ENCODE results near the gene TSPEAR. TPM values are rescaled to one million over a fixed set of nuclear protein-coding genes. Genes with fewer than 3 reads are reported as not detected.
"Not testable (repeated sequence)": the region's sequence is repeated elsewhere in the genome, so short reads cannot be mapped to it uniquely, and the experiment has no call there.

TSPEAR gene
- polyA plus RNA-seq, 2 donors: 0.01 to 0.04 TPM

DNA sequence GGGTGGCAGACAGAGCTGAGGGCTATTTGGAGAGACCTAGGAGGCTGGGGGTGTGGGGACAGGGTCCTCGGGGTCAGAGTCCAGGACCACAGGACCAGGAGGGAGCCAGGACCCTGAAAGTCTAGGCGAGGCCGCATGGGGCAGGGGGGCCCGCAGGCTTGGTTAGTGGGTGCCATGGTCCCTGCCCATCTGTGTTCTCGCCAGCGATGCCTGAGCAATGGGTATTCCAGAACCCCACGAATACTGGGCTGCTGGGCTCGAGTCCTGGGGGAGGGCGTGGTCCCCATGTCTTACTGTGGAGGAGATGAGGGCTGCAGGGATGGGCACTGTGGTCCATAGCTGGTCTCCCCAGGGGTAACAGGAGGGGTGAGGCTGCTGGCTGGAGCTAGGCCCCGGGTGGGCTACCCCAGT is 121.1 kb downstream of the TSPEAR start:
- 74 to 79% methylated on average over 10 of the region's 10 CpGs for WGBS, 2 donors
- Histone ChIP-seq H3K4me1 (ENCODE audit: control insufficient read depth in 2 of 2, insufficient read depth in 2 of 2, low read length in 1 of 2) (peaks cover 0 to 9% of the 10 kb centered on the region in 2 donors), H3K27ac (ENCODE audit: low read depth in 2 of 2, low read length in 1 of 2) (no peak overlapping the region), H3K27me3 (ENCODE audit: control insufficient read depth in 1 of 2, insufficient read depth in 2 of 2, low read length in 2 of 2) (peaks cover 0 to 2% of the 10 kb centered on the region in 2 donors), H3K4me3 (ENCODE audit: low read depth in 1 of 2, low read length in 2 of 2) (no peak overlapping the region), H3K9me3 (ENCODE audit: control insufficient read depth in 2 of 2, insufficient read depth in 1 of 2, low read depth in 1 of 2, low read length in 1 of 2) (peaks cover 0 to 4% of the 10 kb centered on the region in 2 donors), H3K36me3 (ENCODE audit: control insufficient read depth in 2 of 2, insufficient read depth in 2 of 2, low read length in 1 of 2) (no peaks in the 10 kb centered on the region)

DNA sequence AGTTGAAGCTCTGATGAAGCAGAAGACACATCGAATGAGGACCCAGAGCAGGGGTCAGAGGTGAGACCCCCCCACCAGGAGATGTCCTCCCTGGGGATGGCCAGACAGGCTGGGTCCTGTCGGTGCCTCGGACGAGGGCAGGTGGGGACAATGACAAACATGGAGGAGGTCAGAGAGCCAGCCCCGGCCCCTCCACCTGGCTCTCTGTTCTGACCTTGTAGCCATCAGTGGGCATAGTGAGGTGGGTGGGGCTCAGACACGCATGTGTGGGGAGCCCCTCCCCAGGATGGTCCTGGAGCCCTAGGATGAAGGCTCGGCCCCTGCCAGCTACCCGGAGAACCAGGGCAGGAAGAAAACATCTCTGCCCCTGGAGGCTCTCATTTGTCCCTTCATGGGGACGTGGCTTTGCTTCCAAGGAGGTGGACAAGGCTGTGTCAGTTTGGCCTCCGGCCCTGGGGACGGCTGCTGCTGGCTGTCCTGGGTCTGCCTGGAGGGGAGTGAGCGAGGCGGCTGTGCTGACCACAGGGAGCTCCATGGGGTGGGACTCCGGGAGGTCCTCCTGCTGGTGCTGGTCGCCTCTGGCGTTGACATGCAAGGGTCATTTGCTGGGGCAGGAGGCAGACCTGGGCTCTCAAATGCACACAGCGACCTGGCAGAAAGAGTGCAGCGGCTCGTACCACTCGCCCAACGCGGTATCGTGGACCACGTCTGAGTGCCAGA is 121.6 kb downstream of the TSPEAR start:
- H3K27ac ChIP-seq (ENCODE audit: low read depth in 2 of 2, low read length in 1 of 2): no peak overlapping the region
- H3K36me3 ChIP-seq (ENCODE audit: control insufficient read depth in 2 of 2, insufficient read depth in 2 of 2, low read length in 1 of 2): no peaks in the 10 kb centered on the region
- no peak overlapping the region for H3K4me3 ChIP-seq (ENCODE audit: low read depth in 1 of 2, low read length in 2 of 2)
- H3K27me3 ChIP-seq (ENCODE audit: control insufficient read depth in 1 of 2, insufficient read depth in 2 of 2, low read length in 2 of 2): peaks cover 0 to 6% of the 10 kb centered on the region in 2 donors
- 77 to 80% methylated on average over 24 of the region's 24 CpGs for WGBS, 2 donors
- peaks cover 0 to 9% of the 10 kb centered on the region in 2 donors for H3K4me1 ChIP-seq (ENCODE audit: control insufficient read depth in 2 of 2, insufficient read depth in 2 of 2, low read length in 1 of 2)
- peaks cover 0 to 5% of the 10 kb centered on the region in 2 donors for H3K9me3 ChIP-seq (ENCODE audit: control insufficient read depth in 2 of 2, insufficient read depth in 1 of 2, low read depth in 1 of 2, low read length in 1 of 2)

DNA sequence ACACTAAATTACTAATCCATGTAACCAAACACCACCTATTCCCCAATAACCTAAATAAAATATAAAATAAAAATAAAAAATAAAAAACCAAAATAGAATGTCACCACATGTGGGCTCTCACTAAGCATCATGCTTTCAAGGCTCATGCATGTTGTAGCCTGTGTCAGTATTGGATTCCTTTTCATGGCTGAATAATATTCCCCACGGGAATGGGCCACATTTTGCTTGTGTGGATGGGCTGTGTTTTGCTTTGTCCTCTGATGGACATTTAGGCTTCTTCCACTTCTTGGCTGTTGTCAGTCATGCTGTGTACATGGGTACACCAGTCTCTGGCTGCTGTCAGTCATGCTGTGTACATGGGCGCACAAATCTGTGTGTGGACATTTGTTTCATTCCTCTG is 122.3 kb downstream of the TSPEAR start:
- Histone ChIP-seq H3K36me3 (ENCODE audit: control insufficient read depth in 2 of 2, insufficient read depth in 2 of 2, low read length in 1 of 2) (no peaks in the 10 kb centered on the region), H3K4me3 (ENCODE audit: low read depth in 1 of 2, low read length in 2 of 2) (no peak overlapping the region), H3K27me3 (ENCODE audit: control insufficient read depth in 1 of 2, insufficient read depth in 2 of 2, low read length in 2 of 2) (peaks cover 0 to 6% of the 10 kb centered on the region in 2 donors), H3K27ac (ENCODE audit: low read depth in 2 of 2, low read length in 1 of 2) (no peak overlapping the region), H3K4me1 (ENCODE audit: control insufficient read depth in 2 of 2, insufficient read depth in 2 of 2, low read length in 1 of 2) (peaks cover 0 to 9% of the 10 kb centered on the region in 2 donors), H3K9me3 (ENCODE audit: control insufficient read depth in 2 of 2, insufficient read depth in 1 of 2, low read depth in 1 of 2, low read length in 1 of 2) (peaks cover 0 to 5% of the 10 kb centered on the region in 2 donors)
- 92 to 95% methylated on average over 2 of the region's 2 CpGs for WGBS, 2 donors

DNA sequence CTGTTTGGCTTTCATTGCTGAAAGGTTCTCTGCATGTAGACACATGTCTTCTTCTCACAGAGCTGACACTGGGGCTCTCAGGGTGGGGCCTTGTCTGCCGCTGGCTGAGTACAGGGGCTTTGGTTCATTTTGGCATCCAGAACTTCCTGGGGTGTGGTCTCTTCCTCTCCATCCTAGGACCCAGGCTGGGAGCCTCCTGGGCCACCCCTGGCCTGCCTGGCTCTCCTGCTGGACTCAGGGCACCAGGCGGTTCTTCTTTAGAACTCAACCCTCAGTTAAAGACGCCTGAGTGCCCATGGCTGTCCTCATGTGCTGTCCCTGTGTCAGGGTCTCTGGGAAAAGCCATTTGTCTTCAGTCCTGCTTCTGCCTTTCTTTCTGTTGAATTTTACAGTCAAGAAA is 125.5 kb downstream of the TSPEAR start:
- WGBS, 2 donors: 70 to 76% methylated on average over 3 of the region's 3 CpGs
- Histone ChIP-seq H3K4me1 (ENCODE audit: control insufficient read depth in 2 of 2, insufficient read depth in 2 of 2, low read length in 1 of 2) (no peaks in the 10 kb centered on the region), H3K4me3 (ENCODE audit: low read depth in 1 of 2, low read length in 2 of 2) (no peak overlapping the region), H3K36me3 (ENCODE audit: control insufficient read depth in 2 of 2, insufficient read depth in 2 of 2, low read length in 1 of 2) (no peaks in the 10 kb centered on the region), H3K27me3 (ENCODE audit: control insufficient read depth in 1 of 2, insufficient read depth in 2 of 2, low read length in 2 of 2) (peaks cover 0 to 6% of the 10 kb centered on the region in 2 donors), H3K27ac (ENCODE audit: low read depth in 2 of 2, low read length in 1 of 2) (no peak overlapping the region), H3K9me3 (ENCODE audit: control insufficient read depth in 2 of 2, insufficient read depth in 1 of 2, low read depth in 1 of 2, low read length in 1 of 2) (peaks cover 0 to 12% of the 10 kb centered on the region in 2 donors)

DNA sequence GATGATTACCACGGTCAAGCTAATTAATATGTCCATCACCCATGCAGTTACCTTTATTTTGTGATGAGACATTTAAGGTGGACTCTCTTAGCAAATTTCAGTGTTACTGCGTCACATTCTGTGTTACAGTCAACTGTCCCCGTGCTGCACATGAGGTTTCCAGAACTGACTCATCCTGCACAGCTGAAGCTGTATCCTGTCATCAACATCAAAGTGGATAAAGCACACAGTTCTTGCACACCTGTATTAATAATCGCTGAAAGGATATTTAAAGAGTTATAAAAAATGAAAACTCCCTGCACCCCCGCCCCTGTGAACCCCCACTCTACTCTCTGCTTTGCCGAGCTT is 127.6 kb downstream of the TSPEAR start:
- Histone ChIP-seq H3K27me3 (ENCODE audit: control insufficient read depth in 1 of 2, insufficient read depth in 2 of 2, low read length in 2 of 2) (peaks cover 0 to 6% of the 10 kb centered on the region in 2 donors), H3K4me3 (ENCODE audit: low read depth in 1 of 2, low read length in 2 of 2) (no peak overlapping the region), H3K27ac (ENCODE audit: low read depth in 2 of 2, low read length in 1 of 2) (no peak overlapping the region), H3K36me3 (ENCODE audit: control insufficient read depth in 2 of 2, insufficient read depth in 2 of 2, low read length in 1 of 2) (no peaks in the 10 kb centered on the region), H3K4me1 (ENCODE audit: control insufficient read depth in 2 of 2, insufficient read depth in 2 of 2, low read length in 1 of 2) (no peaks in the 10 kb centered on the region), H3K9me3 (ENCODE audit: control insufficient read depth in 2 of 2, insufficient read depth in 1 of 2, low read depth in 1 of 2, low read length in 1 of 2) (peaks cover 6 to 20% of the 10 kb centered on the region in 2 donors)
- WGBS, 2 donors: 53 to 55% methylated on average over 6 of the region's 6 CpGs

DNA sequence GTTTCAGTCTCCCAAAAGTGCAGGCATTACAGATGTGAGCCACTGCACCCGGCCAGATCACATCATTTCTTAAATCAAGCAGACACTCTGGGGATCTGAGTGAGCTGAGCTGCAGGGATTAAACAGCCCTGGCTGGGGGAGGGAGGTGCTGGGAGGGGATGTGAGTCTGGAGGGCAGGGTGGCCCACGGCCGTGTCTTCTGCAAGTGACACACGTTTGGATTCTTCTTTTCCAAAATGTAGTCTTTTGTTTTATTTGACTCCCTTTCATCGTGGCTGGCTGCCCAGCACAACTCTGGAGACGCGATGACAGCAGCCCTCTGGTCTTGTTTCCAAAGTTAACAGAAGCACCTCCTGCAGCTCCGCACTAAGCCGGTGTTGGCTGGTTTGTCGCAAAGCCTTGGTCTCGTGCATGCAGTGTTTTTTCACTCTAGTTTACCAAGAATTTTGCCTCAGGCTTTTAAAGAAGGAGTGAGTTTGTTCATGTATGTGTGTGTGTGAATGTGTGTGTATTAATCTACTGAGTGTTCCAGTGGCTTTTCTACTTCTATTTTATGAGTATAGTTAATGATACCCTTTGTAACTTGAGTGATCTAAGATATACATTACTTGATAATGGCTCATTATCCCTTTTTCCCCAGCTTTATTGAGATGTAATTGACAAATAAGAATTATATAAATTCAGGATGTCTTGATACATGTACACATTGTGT is 128.1 kb downstream of the TSPEAR start:
- Histone ChIP-seq H3K4me3 (ENCODE audit: low read depth in 1 of 2, low read length in 2 of 2) (no peak overlapping the region), H3K4me1 (ENCODE audit: control insufficient read depth in 2 of 2, insufficient read depth in 2 of 2, low read length in 1 of 2) (no peaks in the 10 kb centered on the region), H3K27me3 (ENCODE audit: control insufficient read depth in 1 of 2, insufficient read depth in 2 of 2, low read length in 2 of 2) (peaks cover 0 to 6% of the 10 kb centered on the region in 2 donors), H3K9me3 (ENCODE audit: control insufficient read depth in 2 of 2, insufficient read depth in 1 of 2, low read depth in 1 of 2, low read length in 1 of 2) (peaks cover 6 to 20% of the 10 kb centered on the region in 2 donors), H3K27ac (ENCODE audit: low read depth in 2 of 2, low read length in 1 of 2) (no peak overlapping the region), H3K36me3 (ENCODE audit: control insufficient read depth in 2 of 2, insufficient read depth in 2 of 2, low read length in 1 of 2) (no peaks in the 10 kb centered on the region)
- 19 to 28% methylated on average over 11 of the region's 11 CpGs for WGBS, 2 donors

DNA sequence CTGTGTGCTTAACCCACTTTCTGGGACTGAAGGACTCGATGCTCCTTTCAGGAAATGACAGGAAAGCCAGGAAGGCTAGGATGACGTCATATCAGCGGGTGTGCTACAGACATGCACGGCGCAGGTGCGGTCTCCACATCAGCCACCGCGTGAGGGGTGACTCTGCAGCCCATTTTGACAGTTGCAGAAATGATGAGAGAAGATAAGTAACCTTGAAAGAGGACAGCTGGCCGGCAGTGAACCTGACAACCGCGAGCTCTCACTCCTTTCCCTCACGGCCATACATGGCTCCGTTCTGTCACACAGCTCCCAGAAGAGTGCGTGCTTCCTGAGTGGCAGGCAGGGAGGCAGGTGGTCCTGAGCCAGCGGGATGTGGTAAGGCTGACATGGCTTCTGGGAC is 129.3 kb downstream of the TSPEAR start:
- whole genome bisulfite sequencing, 2 donors: 75% methylated on average over 15 of the region's 15 CpGs
- no peaks in the 10 kb centered on the region for H3K36me3 ChIP-seq (ENCODE audit: control insufficient read depth in 2 of 2, insufficient read depth in 2 of 2, low read length in 1 of 2)
- H3K4me3 ChIP-seq (ENCODE audit: low read depth in 1 of 2, low read length in 2 of 2): no peak overlapping the region
- peaks cover 9 to 24% of the 10 kb centered on the region in 2 donors for H3K9me3 ChIP-seq (ENCODE audit: control insufficient read depth in 2 of 2, insufficient read depth in 1 of 2, low read depth in 1 of 2, low read length in 1 of 2)
- no peak overlapping the region for H3K27ac ChIP-seq (ENCODE audit: low read depth in 2 of 2, low read length in 1 of 2)
- no peaks in the 10 kb centered on the region for H3K4me1 ChIP-seq (ENCODE audit: control insufficient read depth in 2 of 2, insufficient read depth in 2 of 2, low read length in 1 of 2)
- H3K27me3 ChIP-seq (ENCODE audit: control insufficient read depth in 1 of 2, insufficient read depth in 2 of 2, low read length in 2 of 2): peaks cover 0 to 6% of the 10 kb centered on the region in 2 donors

DNA sequence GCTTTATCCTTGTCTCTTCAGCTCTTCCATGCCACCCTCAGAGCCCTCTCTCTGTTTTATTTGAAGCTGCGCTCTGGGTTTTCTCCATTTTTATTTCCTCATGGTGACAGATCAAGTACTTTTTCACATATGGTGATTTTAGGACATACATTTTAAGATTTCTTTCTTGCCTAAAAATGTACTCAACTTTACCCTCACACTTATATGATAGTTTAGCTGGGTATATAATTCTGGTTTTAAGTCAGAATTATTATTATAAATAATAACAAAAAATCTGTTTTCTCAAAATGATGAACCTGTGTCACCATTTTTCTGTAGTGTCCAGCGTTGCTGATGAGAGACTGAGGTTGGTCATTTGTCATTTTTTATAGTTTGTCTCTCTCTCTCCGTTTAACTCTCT is 130.2 kb downstream of the TSPEAR start:
- Histone ChIP-seq H3K4me1 (ENCODE audit: control insufficient read depth in 2 of 2, insufficient read depth in 2 of 2, low read length in 1 of 2) (no peaks in the 10 kb centered on the region), H3K27ac (ENCODE audit: low read depth in 2 of 2, low read length in 1 of 2) (no peak overlapping the region), H3K36me3 (ENCODE audit: control insufficient read depth in 2 of 2, insufficient read depth in 2 of 2, low read length in 1 of 2) (no peaks in the 10 kb centered on the region), H3K9me3 (ENCODE audit: control insufficient read depth in 2 of 2, insufficient read depth in 1 of 2, low read depth in 1 of 2, low read length in 1 of 2) (peaks cover 9 to 24% of the 10 kb centered on the region in 2 donors), H3K27me3 (ENCODE audit: control insufficient read depth in 1 of 2, insufficient read depth in 2 of 2, low read length in 2 of 2) (peaks cover 0 to 6% of the 10 kb centered on the region in 2 donors), H3K4me3 (ENCODE audit: low read depth in 1 of 2, low read length in 2 of 2) (no peak overlapping the region)
- 83 to 92% methylated on average over 3 of the region's 3 CpGs for WGBS, 2 donors

DNA sequence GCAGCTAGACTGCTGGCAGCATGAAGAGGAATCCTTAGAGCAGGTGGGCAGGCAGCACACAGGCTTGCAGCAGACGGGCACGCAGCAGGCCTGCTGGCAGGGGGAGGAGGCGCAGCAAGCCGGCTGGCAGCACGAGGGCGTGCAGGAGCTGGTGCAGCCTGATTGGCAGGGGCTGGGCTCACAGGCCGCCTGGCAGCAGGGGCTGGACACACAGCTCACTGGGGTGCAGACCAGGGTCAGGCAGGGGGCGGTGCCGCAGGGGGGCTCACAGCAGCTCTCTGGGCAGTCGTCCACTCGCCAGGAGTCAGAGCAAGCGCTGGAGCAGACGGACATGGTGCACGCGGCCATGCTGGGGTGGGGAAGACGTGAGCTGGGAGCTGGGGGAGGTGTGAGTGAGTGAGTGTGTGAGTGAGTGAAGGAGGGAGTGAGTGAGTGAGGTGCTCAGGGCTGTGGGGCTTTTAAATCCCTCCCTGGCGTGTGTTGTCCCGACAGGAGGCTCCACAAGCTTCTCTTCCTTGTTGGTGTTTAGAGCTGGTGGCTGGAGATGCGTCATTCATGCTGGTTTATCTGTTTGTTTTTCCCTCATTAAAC is 131.0 kb downstream of the TSPEAR start, which contains the start of gene KRTAP10-5:
Gene KRTAP10-5, minus strand, starts transcription at position 374 of the 591 bp plus-strand sequence. Its CDS starts 26 bp downstream, at position 348.
- peaks cover 9 to 25% of the 10 kb centered on the region in 2 donors for H3K9me3 ChIP-seq (ENCODE audit: control insufficient read depth in 2 of 2, insufficient read depth in 1 of 2, low read depth in 1 of 2, low read length in 1 of 2)
- H3K27me3 ChIP-seq (ENCODE audit: control insufficient read depth in 1 of 2, insufficient read depth in 2 of 2, low read length in 2 of 2); H3K27ac ChIP-seq (ENCODE audit: low read depth in 2 of 2, low read length in 1 of 2); H3K36me3 ChIP-seq (ENCODE audit: control insufficient read depth in 2 of 2, insufficient read depth in 2 of 2, low read length in 1 of 2); H3K4me1 ChIP-seq (ENCODE audit: control insufficient read depth in 2 of 2, insufficient read depth in 2 of 2, low read length in 1 of 2); H3K4me3 ChIP-seq (ENCODE audit: low read depth in 1 of 2, low read length in 2 of 2): not testable (repeated sequence)
- 33 to 51% methylated on average over 18 to 19 of the region's 19 CpGs for WGBS, 2 donors
